OCI-LY7 (cell line): ENCODE results near the gene PLCB2. TPM values are rescaled to one million over a fixed set of nuclear protein-coding genes. Genes with fewer than 3 reads are reported as not detected.

ENCODE experiments used
- BruUV-seq: library from RNA; stranded (reverse); fragments of 400-500 nt; replicated peaks from 2 replicates; lab custom pipeline; 2021; lab: Mats Ljungman, UMichigan
- CTCF ChIA-PET: fragments of 300-600 bp; sonication (Branson Sonifier 250); formaldehyde crosslinking; loops from one replicate; lab custom pipeline; 2022; ENCODE audit warnings: antibody characterized with exemption; ENCODE audit not compliant: unreplicated experiment; lab: Charles Lee
- POLR2A ChIA-PET: fragments of 300-600 bp; sonication (Branson Sonifier 250); formaldehyde crosslinking; loops from one replicate; lab custom pipeline; 2022; ENCODE audit warnings: antibody characterized with exemption; lab: Charles Lee
- DNase-seq: peaks from one replicate; pipeline ENCODE4 v3.0.0-alpha.2; 2015; ENCODE audit warnings: low spot score
- H2AFZ ChIP-seq: fragments of 200-600 bp; sonication (generic), shearing (Covaris generic); 2 replicates; pipeline ENCODE4 v1.6.1; 2014; ENCODE audit warnings: mild to moderate bottlenecking, antibody characterized with exemption, low read length, moderate library complexity
- H3K27ac ChIP-seq: fragments of 200-600 bp; sonication (generic); 2 replicates; pipeline ENCODE4 v1.5.1; 2014; ENCODE audit warnings: mixed run types, low read depth, mild to moderate bottlenecking, moderate library complexity, low read length, inconsistent platforms; ENCODE audit not compliant: poor library complexity, severe bottlenecking
- H3K36me3 ChIP-seq: fragments of 200-600 bp; sonication (generic); 2 replicates; pipeline ENCODE4 v1.6.1; 2014; ENCODE audit warnings: mild to moderate bottlenecking, antibody characterized with exemption, low read length, moderate library complexity, mixed read lengths; ENCODE audit not compliant: insufficient read depth
- H3K4me1 ChIP-seq: fragments of 200-600 bp; sonication (generic); 2 replicates; pipeline ENCODE4 v1.5.1; 2014; ENCODE audit warnings: mild to moderate bottlenecking, low read length; ENCODE audit not compliant: insufficient read depth, poor library complexity, severe bottlenecking
- H3K4me2 ChIP-seq: fragments of 200-600 bp; sonication (generic); 2 replicates; pipeline ENCODE4 v1.6.1; 2014; ENCODE audit warnings: mild to moderate bottlenecking, low read length
- H3K4me3 ChIP-seq: fragments of 200-600 bp; sonication (generic); 2 replicates; pipeline ENCODE4 v1.5.1; 2014; ENCODE audit warnings: mild to moderate bottlenecking, low read depth, low read length; ENCODE audit not compliant: poor library complexity, severe bottlenecking
- H3K79me2 ChIP-seq: fragments of 200-600 bp; sonication (generic); 2 replicates; pipeline ENCODE4 v1.6.1; 2016; ENCODE audit warnings: low read depth, mild to moderate bottlenecking, low read length, moderate library complexity, mixed read lengths; ENCODE audit not compliant: insufficient read depth
- H3K9me2 ChIP-seq: fragments of 200-600 bp; sonication (generic); 2 replicates; pipeline ENCODE4 v1.6.1; 2016; ENCODE audit warnings: mild to moderate bottlenecking, low read length, mixed read lengths; ENCODE audit not compliant: insufficient read depth
- H3K9me3 ChIP-seq: fragments of 200-600 bp; sonication (generic); 2 replicates; pipeline ENCODE4 v1.6.1; 2014; ENCODE audit warnings: mild to moderate bottlenecking, mixed run types, low read length, mixed read lengths
- H4K20me1 ChIP-seq: fragments of 200-600 bp; sonication (generic); 2 replicates; pipeline ENCODE4 v1.6.1; 2014; ENCODE audit warnings: mild to moderate bottlenecking, antibody characterized with exemption, low read length, moderate library complexity, mixed read lengths; ENCODE audit not compliant: insufficient read depth
- EZH2phosphoT487 ChIP-seq: fragments of 200-600 bp; sonication (generic); IDR thresholded peaks from 2 replicates; pipeline ENCODE4 v1.6.1; 2018; ENCODE audit warnings: low read depth, borderline replicate concordance, mild to moderate bottlenecking, mixed run types, antibody characterized with exemption, low read length, moderate library complexity, mixed read lengths
- intact Hi-C: fragments of 100-400 bp; cut with micrococcal nuclease; formaldehyde crosslinking; loops from one replicate; pipeline ENCODE4 v1.10.0; 2022; ENCODE audit not compliant: unreplicated experiment
- total RNA-seq, 2 experiments: library from RNA; depleted of rRNA in 1 of 2; stranded (reverse); fragments of >200 nt in 1 of 2; shearing (Covaris generic) in 1 of 2; gene quantifications; 2 replicates each; pipeline ENCODE4 v1.2.3, GENCODE V29; 2014 to 2022
- TF ChIP-seq, protein P1 (sequence below): fragments of 200-600 bp; sonication (generic); conservative IDR thresholded peaks from 2 replicates; pipeline ENCODE4 v1.5.1; 2014; ENCODE audit warnings: mild to moderate bottlenecking, antibody characterized with exemption, low read length, moderate library complexity, mixed read lengths

PLCB2 gene
- total RNA-seq, 2 experiments from 2014 or later = 9.6 TPM; not detected in 1

DNA sequence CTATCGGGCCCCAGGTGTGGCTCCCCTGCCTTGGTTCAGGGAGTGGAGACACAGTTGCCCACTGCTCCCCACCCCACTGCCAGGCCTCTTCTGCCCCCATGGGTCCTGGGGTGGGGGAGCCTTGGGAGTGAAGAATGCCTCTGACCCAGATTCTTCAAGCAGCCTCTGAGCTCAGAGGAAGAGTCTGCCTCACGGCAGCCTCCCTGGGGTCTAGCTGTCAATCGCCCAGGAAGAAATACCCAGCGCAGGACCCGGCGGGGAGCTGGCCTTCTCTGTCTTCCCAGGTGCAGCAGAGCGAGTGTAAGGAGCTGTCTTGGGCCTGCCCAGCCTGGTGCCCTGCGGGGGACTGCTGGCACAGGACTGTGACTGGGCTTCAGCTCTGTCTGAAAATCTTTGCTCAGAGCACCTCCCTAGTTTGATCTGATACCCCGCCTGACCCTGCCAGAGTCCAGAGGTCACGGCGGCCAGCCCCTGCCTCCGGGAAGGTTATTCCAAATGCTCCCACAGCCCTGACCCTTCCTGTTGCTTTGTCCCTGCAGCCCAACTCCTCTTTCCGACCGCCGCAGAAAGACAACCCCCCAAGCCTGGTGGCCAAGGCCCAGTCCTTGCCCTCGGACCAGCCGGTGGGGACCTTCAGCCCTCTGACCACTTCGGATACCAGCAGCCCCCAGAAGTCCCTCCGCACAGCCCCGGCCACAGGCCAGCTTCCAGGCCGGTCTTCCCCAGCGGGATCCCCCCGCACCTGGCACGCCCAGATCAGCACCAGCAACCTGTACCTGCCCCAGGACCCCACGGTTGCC lies 35.9 kb downstream of the PLCB2 start:
- H4K20me1 ChIP-seq = no peaks in the 10 kb centered on the region
- no peak overlapping the region for H3K4me3 ChIP-seq
- intact Hi-C loops = loop anchor here (5.0 kb wide), 3 partner anchors 165 to 485 kb away; partner anchors contain the start of gene BMF
- DNase-seq = no peak
- H3K27ac ChIP-seq = no peak overlapping the region
- no peak for TF ChIP-seq EZH2phosphoT487
- TF ChIP-seq, protein P1, sequence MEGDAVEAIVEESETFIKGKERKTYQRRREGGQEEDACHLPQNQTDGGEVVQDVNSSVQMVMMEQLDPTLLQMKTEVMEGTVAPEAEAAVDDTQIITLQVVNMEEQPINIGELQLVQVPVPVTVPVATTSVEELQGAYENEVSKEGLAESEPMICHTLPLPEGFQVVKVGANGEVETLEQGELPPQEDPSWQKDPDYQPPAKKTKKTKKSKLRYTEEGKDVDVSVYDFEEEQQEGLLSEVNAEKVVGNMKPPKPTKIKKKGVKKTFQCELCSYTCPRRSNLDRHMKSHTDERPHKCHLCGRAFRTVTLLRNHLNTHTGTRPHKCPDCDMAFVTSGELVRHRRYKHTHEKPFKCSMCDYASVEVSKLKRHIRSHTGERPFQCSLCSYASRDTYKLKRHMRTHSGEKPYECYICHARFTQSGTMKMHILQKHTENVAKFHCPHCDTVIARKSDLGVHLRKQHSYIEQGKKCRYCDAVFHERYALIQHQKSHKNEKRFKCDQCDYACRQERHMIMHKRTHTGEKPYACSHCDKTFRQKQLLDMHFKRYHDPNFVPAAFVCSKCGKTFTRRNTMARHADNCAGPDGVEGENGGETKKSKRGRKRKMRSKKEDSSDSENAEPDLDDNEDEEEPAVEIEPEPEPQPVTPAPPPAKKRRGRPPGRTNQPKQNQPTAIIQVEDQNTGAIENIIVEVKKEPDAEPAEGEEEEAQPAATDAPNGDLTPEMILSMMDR = no peak
- no peaks in the 10 kb centered on the region for H3K9me2 ChIP-seq
- H2AFZ ChIP-seq = no peak overlapping the region
- no TSS peak for BruUV-seq
- H3K4me2 ChIP-seq = no peak overlapping the region
- ChIA-PET CTCF (interaction anchor here (1.8 to 2.0 kb wide), 2 partner anchors 165 to 226 kb away, joined by 6 to 7 read pairs; no protein-coding TSS in a partner anchor), POLR2A (no interaction called here)
- no peaks in the 10 kb centered on the region for H3K9me3 ChIP-seq
- no peaks in the 10 kb centered on the region for H3K79me2 ChIP-seq
- no peaks in the 10 kb centered on the region; the same call in 1 of the 2 replicates for H3K36me3 ChIP-seq
- no peaks in the 10 kb centered on the region for H3K4me1 ChIP-seq

DNA sequence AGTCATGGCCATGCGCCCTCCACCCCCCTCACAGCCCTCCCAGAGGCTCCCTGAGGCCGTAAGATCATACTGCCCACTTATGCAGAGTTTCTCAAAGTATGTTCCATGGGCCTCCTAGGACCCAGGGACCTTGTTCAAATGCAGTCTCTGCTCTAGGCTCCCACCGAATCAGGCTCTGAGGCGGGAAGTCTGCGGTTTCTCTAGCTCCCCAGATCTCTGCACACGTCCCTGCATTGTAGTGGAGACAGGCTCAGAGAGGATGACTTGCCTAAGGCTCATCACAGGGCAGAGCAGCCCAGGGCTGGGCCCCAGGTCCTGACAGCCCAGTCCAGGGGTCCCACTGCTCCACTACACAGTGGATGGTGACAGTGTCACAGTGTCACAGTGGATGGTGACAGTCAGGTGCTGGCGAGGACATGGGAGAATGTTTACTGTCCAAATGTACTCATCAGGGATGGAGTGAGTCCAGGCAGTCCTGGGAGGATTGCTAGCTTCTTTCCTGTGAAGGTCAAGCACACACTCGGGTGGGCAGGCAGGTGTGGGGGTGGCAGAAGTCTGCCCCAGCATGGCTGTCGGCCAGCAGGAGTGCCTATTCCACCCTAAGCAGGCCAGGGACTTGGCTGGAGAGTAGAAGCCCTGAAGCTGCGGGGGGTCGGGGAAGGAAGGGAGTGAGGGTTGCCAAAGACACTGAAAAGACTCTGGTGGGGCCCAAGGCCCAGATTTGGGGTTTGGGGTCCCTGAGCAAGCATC lies 37.3 kb downstream of the PLCB2 start:
- H3K4me3 ChIP-seq = no peak overlapping the region
- no peaks in the 10 kb centered on the region for H3K79me2 ChIP-seq
- H2AFZ ChIP-seq = no peak overlapping the region
- H3K9me3 ChIP-seq = no peaks in the 10 kb centered on the region
- CTCF ChIA-PET = interaction anchor here (0.7 kb wide), 1 partner anchor 38 kb away, joined by 3 read pairs; no protein-coding TSS in a partner anchor
- TF ChIP-seq, protein P1 = no peak
- TF ChIP-seq EZH2phosphoT487 = no peak
- H3K36me3 ChIP-seq = no peaks in the 10 kb centered on the region; the same call in 1 of the 2 replicates
- intact Hi-C loops = loop anchor here (5.0 kb wide), 3 partner anchors 163 to 483 kb away; partner anchors contain the start of gene BMF
- POLR2A ChIA-PET = interaction anchor here (0.8 kb wide), 1 partner anchor 27 kb away, joined by 3 read pairs; no protein-coding TSS in a partner anchor
- BruUV-seq = no TSS peak
- H3K9me2 ChIP-seq = no peaks in the 10 kb centered on the region
- no peak for DNase-seq
- no peak overlapping the region for H3K4me2 ChIP-seq
- no peaks in the 10 kb centered on the region for H4K20me1 ChIP-seq
- no peaks in the 10 kb centered on the region for H3K4me1 ChIP-seq
- no peak overlapping the region for H3K27ac ChIP-seq
